Endometrium (tissue), 2 donors: ENCODE data around the gene PPP1R37.

Source experiments
- FAIRE-seq: peaks from 2 replicates; lab custom pipeline; 2012; peaks lifted over from hg19 to GRCh38; lab: Jason Lieb, UNC
- donor health status: control.
- donor health status: control.

The PPP1R37 gene, protein sequence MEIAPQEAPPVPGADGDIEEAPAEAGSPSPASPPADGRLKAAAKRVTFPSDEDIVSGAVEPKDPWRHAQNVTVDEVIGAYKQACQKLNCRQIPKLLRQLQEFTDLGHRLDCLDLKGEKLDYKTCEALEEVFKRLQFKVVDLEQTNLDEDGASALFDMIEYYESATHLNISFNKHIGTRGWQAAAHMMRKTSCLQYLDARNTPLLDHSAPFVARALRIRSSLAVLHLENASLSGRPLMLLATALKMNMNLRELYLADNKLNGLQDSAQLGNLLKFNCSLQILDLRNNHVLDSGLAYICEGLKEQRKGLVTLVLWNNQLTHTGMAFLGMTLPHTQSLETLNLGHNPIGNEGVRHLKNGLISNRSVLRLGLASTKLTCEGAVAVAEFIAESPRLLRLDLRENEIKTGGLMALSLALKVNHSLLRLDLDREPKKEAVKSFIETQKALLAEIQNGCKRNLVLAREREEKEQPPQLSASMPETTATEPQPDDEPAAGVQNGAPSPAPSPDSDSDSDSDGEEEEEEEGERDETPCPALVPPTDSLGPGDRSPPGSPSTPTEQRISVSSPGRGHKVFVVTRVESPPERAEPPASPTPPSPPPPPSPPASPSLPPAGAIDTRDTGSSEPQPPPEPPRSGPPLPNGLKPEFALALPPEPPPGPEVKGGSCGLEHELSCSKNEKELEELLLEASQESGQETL

DNA sequence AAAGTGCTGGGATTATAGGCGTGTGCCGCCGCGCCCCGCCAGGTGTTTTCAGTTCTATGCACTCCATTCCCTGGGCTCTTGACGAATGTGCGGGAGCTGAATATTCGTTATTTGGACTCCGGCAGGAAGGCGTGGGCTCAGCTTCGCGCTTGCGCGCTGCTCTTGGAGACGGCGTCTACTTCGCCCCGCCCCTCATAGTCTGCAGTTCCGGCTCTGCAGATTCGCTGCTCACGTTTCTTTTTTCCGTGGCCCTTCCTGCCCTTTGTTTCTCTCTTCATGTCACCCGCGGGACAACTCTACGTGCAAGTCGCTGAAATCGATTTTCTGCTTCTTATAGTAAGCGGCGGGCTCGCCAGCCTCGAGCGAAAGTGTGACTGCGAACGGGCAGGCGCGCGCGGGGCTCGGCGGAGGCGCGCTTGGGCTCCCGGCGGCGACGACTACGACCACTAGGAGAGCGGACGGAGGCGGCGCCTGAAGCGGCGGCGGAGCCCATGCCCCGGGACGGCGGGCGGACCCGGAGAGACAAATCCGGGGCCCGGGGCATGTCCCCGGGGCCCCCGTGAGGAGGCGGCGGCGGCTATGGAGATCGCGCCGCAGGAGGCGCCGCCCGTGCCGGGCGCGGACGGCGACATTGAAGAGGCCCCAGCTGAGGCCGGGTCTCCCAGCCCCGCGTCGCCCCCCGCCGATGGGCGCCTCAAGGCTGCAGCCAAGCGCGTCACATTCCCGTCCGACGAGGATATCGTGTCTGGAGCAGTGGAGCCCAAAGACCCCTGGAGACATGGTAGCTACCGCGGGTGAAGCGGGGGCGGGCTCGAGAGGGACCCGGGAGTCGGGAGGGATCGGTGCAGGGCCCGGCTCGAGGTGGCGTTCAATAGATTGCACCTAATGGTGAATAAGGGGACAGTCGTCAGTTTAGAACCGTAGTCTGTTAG lies at the start of gene PPP1R37:
TSS of gene PPP1R37 (plus strand) at position 433 of the 932 bp plus-strand sequence. CDS start at position 580, 147 bp downstream.
- peak; percentile 89 for FAIRE-seq

GRCh38 chr19:45045671-45046353 lies 47.2 kb upstream of the PPP1R37 start:
- FAIRE-seq = no peak

GRCh38 chr19:45046355-45046754 lies 46.6 kb upstream of the PPP1R37 start:
- FAIRE-seq = no peak

GRCh38 chr19:45047188-45047797 lies 45.7 kb upstream of the PPP1R37 start:
- FAIRE-seq = no peak

DNA sequence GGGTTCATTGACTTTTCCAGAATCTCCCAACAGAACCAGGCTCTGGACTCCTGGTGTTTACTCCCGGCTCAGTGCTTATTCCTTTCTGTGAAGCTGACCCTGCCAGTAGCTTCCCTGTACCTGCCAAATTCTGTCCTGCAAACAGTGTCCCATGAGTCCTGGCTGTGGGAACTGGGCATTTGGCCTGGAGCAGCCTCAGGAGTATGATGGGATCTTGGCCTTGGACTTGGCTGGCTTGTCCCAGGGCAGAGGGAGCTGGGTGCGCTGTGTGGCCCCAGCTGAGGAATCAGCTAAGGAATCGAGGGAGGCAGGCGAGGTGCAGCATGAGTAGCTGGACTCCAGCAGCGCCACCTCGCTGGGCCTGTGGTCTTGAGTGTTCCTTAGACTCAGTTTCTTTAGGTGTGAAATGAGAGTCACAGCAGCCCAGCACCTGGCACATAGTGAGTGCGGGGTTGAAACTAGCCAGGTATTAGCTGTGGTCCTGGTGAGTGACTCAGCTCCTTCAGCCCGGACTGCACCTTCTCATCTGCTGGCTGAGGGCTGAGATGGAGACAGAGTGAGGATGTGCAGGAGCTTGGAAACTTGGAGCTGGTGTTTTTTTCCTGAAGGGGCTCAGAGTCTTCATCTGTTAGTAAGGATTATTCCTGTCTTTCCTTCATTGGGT lies 43.8 kb upstream of the PPP1R37 start:
- FAIRE-seq = no peak

DNA sequence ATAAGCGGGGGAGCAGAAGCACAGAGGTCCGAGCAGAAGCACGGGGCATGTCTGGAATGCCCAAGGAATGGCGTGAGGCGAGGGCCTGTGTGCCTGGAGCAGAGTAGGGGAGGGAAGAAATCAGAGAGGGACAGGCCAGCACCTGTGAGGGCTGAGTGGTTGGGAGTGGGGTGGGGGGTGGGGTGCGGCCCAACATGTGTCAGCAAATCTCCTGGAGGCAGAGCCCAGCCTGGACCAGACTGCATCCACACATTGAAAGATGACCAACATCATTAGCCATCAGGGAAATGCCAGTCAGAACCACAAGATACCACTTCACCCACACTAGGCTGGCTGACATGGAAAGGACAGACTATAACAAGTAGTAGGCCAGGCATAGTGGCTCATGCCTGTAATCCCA lies 42.9 kb upstream of the PPP1R37 start:
- FAIRE-seq = no peak

GRCh38 chr19:45051929-45052579 lies 40.9 kb upstream of the PPP1R37 start:
- FAIRE-seq = no peak

- FAIRE-seq = no peak
Measured at GRCh38 chr19:45056831-45057230, 36.1 kb upstream of the PPP1R37 start.

DNA sequence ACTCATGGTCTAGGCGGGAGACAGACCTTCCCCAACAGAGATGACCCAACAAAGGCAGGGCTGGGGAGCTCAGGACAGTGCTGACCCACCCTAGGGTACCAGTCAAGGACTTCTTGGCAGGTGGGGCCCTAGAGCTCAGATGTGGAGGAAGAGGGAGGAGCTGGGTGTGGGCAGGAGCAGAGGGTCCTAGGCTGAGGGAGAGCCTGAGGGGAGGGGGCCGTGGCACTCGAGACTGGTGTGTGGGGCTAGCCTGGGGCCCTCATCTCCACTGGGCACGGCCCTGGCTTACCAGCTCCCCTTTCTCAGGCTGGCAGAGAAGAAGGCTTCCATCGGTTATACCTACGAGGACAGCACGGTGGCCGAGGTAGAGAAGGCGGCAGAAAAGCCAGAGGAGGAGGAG lies 35.5 kb upstream of the PPP1R37 start:
- FAIRE-seq = no peak

DNA sequence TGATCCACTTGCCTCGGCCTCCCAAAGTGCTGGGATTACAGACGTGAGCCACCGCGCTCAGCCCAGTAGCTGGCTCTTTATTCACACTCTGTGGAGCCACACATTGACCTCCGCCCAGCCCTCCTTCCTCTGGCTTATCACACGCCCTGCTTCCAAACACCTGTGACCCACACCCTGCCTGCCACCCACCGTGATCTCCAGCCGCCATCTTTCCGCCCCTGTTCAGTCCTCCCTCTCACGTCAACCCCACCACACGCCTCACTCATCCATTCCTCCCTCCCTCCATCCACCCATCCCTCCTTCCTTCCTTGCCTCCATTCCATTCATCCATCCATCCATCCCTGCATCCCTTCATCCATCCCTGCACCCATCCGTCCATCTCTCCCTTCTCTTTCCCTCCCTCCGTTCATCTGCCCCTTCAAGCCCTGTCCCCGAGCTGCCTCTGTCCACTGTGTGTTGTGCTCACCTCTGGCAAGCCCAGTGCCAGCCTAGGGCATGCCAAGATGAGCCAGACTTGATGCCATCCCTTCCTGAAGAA lies 34.3 kb upstream of the PPP1R37 start:
- no peak for FAIRE-seq

DNA sequence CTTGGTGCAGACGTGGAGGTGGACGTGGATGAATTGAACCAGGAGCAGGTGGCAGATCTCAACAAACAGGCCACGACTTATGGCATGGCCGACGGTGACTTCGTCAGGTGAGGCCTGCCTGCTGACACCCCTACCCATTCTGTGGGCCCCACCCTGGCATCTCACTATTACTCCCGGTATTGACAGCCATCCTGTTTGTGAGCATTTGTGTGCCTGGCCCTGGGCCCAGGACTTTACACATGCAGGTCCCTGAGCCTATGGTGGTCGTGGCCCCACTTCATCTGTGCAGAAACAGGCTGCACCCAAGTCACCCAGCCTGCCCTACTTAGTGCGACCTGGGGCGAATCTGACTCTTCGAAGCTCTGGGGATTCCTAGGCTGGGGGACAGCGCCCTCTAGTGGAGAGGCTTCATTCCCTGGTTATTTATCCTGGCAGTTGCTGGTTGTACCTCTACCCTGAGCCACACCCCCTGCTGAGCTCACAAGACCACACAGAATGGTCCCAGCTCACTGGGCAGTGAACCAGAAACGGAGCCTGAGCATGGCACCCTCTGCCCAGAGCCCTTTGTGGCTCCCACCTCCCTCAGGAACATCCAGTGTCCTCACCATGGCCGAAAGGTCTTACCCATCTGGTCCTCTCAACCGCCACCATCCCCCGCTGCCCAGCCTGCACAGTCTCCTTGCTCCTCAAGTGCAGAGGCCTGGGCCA lies 33.6 kb upstream of the PPP1R37 start:
- no peak for FAIRE-seq

GRCh38 chr19:45061965-45062364 lies 31.0 kb upstream of the PPP1R37 start:
- no peak for FAIRE-seq

DNA sequence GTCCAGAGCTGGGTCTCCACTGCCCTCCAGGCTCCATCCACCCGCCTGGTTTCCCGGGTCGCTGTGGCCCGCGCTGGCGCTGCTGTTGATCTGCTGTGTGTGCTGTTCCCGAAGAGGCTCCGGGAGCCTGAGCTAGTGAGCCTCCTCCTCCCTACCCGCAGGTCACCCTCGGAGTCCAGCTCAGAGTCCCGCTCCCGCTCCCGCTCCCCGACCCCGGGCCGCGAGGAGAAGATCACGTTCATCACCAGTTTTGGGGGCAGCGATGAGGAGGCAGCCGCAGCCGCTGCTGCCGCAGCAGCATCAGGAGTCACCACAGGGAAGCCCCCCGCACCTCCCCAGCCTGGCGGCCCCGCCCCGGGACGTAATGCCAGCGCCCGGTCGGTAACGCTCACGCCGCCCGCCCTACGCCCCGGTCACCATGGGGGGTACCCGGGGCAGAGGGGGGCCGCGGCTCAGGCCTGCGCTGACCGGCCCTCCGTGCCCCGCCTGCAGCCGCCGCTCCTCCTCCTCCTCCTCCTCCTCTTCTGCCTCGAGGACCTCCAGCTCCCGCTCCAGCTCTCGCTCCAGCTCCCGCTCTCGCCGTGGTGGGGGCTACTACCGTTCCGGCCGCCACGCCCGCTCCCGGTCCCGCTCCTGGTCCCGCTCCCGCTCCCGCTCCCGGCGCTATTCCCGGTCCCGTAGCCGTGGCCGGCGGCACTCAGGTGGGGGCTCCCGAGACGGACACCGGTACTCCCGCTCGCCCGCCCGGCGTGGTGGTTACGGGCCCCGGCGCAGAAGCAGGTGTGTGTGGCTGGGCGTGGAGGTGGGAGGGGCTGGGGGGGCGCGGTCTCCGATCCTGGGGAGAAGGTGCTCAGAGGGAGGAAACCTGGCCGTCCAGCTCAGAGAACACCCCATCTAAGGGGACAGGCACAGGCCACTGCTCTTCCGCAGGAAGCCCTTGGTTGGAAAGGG lies 28.9 kb upstream of the PPP1R37 start:
- FAIRE-seq = no peak

DNA sequence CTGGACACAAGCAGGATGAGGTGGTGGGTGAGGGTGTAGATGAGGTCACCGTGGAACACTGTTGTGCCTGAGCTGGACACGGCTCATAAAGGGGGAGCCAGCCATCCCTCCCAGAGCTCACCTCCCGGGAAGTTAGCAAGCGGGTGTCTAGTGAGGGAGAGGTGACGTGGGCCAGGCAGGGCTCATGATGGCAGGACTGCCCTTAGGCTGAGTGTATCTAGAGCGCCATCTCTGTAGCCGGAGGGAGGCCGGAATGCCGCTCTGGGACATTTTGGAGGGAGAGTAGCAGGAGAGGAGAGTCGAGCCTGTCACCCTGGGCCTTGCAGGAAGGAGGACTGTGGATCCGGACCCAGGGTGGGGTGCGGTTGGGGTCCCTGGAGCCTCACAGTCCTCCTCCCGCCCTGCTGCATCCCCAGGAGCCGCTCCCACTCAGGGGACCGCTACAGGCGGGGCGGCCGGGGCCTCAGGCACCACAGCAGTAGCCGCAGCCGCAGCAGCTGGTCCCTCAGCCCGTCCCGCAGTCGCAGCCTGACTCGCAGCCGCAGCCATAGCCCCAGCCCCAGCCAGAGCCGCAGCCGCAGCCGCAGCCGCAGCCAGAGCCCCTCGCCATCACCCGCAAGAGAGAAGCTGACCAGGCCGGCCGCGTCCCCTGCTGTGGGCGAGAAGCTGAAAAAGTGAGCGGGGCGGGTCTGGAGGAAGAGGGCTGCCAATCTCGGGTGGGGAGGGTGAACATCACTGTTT lies 25.9 kb upstream of the PPP1R37 start:
- no peak for FAIRE-seq

DNA sequence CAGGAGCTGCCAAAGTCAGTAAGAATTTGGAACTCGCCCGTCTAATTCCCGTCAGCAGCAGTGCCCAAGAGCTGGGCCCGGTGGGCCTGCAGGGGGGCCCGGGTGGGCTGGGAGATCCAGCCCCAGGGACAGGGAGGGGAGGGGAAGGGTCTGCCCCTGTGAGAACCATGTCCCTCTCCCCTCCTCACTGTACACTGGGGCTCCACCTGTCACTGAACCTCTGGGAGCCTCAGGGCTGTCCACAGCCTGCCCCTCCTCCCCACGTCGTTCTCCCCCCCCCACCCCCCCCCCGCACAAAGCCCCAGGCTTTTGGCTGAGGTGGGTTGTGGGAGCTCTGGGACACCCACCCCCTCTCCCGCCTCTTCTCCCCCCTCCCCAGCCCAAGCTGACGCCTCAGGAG lies 24.9 kb upstream of the PPP1R37 start:
- FAIRE-seq = no peak

- no peak for FAIRE-seq
Measured at GRCh38 chr19:45069056-45069455, 23.9 kb upstream of the PPP1R37 start.

- FAIRE-seq = no peak
Measured at GRCh38 chr19:45070214-45070613, 22.8 kb upstream of the PPP1R37 start.
